Ramos (cell line): ENCODE data around the gene MET.
"Not testable (repeated sequence)": the region's sequence is repeated elsewhere in the genome, so short reads cannot be mapped to it uniquely, and the experiment has no call there.

Source experiments
- in situ Hi-C: fragments of 300-500 bp; cut with MboI; formaldehyde crosslinking; loops from one replicate; pipeline ENCODE4 v1.14.3; 2022; ENCODE audit warnings: low sequenced_read_pairs; ENCODE audit not compliant: unreplicated experiment

The MET gene

GRCh38 chr7:116741625-116742316 lies 69.8 kb downstream of the MET start:
- in situ Hi-C loops: no loop called here

DNA sequence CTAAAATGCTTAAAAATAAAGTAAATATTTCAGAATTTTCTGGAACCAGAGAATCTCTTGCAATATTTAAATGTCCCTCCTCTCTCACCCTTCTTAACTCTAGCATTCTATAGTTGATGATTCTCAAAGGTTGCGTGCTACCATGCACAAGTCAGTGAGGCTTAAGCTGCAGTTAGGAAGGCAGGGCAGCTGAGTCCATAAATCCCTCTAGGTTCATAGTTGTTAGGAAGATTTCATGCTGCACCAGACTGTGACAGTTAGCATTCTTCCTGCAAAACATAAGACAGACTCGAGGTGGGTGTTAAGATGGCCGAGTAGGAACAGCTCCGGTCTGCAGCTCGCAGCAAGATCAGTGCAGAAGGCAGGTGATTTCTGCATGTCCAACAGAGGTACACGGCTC lies 70.6 kb downstream of the MET start:
- in situ Hi-C loops: no loop called here

DNA sequence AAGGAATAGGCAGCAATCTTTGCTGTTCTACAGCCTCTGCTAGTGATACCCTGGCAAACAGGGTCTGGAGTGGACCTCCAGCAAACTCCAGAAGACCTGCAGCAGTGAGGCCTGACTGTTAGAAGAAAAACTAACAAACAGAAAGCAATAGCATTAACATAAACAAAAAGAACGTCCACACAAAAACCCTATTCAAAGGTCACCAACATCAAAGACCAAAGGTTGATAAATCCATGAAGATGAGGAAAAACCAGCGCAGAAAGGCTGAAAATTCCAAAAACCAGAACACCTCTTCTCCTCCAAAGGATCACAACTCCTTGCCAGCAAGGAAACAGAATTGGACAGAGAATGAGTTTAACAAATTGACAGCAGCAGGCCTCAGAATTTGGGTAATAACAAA lies 71.8 kb downstream of the MET start:
- in situ Hi-C loops: not testable (repeated sequence)

DNA sequence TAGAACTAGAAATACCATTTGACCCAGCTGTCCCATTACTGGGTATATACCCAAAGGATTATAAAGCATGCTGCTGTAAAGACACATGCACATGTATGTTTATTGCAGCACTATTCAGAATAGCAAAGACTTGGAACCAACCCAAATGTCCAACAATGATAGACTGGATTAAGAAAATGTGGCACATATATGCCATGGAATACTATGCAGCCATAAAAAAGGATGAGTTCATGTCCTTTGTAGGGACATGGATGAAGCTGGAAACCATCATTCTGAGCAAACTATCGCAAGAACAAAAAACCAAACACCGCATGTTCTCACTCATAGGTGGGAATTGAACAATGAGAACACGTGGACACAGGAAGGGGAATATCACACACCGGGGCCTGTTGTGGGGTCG lies 74.4 kb downstream of the MET start:
- in situ Hi-C loops: not testable (repeated sequence)

GRCh38 chr7:116751070-116751469 lies 79.1 kb downstream of the MET start:
- in situ Hi-C loops: not testable (repeated sequence)

GRCh38 chr7:116752305-116753074 lies 80.5 kb downstream of the MET start:
- in situ Hi-C loops: no loop called here

- in situ Hi-C loops: no loop called here
These were observed 81.1 kb downstream of the MET start for GRCh38 chr7:116753130-116753529.

DNA sequence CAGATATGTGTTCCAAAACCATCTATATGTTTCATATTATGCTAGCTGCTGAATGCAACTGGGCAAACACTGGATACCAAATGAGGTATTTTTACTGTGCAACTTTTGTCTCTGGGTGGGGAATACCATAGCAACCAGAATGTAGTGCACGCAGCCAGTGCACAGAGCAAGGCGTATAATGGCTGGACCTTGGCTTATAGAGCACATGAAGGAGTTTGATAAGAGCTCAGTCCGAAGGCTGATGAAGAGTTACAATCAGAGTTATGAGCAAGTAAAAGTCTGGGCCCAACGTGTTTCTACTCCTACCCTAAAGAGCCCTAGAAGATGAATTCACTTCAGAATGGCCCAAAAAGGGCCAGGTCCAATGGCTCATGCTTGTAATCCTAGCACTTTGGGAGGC lies 82.2 kb downstream of the MET start:
- in situ Hi-C loops: no loop called here

DNA sequence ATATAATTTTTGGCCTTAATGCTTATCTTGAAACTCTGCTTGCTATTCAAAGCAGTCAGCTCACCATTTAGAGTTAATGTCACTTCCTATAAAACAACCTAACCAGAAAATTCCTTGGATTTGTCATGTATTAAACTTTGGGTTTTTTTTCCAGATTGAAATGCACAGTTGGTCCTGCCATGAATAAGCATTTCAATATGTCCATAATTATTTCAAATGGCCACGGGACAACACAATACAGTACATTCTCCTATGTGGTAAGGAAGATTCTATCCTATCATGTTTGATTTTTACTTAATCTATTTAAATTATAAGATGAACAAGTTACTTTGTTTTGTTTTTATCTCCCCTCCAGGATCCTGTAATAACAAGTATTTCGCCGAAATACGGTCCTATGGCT lies 85.3 kb downstream of the MET start:
- in situ Hi-C loops: no loop called here

- in situ Hi-C loops: not testable (repeated sequence)
These were observed 87.6 kb downstream of the MET start for GRCh38 chr7:116759642-116760041.

GRCh38 chr7:116762971-116763370 lies 91.0 kb downstream of the MET start:
- in situ Hi-C loops: no loop called here

GRCh38 chr7:116763647-116764046 lies 91.7 kb downstream of the MET start:
- in situ Hi-C loops: no loop called here

DNA sequence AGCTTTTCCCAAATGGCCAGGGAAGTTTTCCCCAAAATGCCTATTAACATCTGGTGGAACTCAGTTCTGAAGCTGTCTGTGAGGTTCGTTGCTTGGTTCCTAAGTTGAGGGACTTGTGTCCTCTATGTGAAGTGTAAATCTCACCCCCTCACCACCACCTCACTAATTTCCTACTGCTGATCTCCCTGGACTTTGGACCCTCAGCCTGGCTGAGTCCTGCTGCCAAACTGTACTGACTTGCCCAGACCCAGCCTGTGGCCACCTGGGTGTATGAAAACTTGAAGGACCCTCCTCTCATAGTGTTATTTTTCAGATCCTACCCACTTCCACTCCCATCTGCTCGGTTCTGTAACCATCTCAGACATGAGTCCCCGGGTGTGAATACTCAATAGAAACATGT lies 94.9 kb downstream of the MET start:
- in situ Hi-C loops: no loop called here

- in situ Hi-C loops: no loop called here
These were observed 97.5 kb downstream of the MET start for GRCh38 chr7:116769546-116769945.

DNA sequence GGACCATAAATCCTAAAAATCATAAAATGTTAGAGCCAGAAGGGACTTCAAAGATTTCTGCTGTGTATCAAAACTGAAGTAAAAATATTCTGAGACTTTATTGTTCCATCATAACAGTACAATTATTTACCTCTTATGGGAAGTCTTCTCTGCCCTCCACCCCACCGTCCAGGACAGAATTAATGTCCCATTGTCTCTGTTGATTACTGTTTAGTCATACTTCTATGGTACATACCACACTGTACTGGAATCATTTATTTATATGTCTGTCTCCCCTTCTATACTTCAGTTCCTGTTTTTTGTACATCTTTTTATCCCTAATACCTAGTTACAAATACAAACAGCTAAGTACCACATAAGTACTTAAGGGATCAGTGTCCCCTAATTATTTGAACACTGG lies 98.9 kb downstream of the MET start:
- in situ Hi-C loops: no loop called here

DNA sequence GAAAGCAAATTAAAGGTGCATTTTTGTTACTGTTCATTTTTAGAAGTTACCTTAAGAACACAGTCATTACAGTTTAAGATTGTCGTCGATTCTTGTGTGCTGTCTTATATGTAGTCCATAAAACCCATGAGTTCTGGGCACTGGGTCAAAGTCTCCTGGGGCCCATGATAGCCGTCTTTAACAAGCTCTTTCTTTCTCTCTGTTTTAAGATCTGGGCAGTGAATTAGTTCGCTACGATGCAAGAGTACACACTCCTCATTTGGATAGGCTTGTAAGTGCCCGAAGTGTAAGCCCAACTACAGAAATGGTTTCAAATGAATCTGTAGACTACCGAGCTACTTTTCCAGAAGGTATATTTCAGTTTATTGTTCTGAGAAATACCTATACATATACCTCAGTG lies 99.6 kb downstream of the MET start:
- in situ Hi-C loops: no loop called here

- in situ Hi-C loops: no loop called here
These were observed 100.4 kb downstream of the MET start for GRCh38 chr7:116772423-116772863.

DNA sequence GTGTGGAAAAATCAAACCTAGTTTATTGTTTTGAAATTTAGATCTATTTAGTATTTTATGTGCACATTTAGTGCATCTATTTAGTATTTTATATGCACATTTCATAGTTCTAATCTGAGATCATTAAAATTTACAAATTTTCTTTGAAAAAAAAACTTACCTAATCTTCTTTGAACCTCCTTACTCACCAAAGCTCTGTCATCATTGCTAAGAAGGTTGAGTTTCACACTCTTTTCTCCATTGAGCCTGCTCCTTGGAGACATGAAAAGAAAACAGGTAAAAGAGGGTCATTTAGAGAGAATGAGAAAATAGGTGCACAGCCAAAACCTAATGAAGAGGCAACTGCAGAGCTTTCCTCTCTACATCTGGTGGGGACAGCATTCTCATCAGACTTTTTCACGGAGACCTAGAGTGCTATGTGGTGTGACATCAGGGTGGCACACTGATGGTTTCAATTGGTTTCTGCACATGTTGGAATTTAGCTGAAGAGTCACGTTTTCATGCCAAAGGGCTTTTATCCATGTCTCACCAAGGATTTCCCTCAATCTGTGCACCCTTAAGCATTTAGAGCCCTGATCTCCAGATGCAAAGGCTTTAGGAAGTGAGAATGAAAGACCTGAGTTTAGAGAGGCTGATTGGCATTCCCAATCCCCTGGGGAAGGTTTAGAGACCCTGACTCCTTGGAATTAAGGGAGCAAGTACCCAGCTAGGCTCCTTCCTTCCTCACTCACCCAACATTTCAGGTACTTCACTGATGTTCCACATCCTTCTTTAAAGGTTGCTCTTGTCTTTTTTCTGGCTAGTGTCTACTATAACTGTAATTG lies 101.1 kb downstream of the MET start:
- in situ Hi-C loops: no loop called here

DNA sequence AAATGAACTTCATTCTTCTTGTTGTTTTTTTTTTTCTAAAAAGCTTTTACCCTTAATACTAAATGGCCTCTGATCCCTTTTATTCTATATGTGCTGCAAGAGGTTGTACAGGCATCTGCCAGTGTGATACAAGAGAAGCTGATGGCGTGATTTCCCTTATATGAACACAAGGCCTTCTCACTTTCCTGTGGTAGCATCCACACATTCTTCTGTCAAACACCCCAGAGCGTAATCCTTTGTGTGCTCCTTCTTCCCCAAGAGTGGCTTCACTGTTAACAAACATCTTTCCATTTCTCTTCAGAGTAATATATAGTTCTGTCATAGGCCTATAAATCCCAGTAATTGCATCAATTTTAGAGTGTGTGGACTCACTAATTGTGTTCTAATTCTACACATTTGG lies 104.0 kb downstream of the MET start:
- in situ Hi-C loops: no loop called here

- in situ Hi-C loops: no loop called here
These were observed 104.8 kb downstream of the MET start for GRCh38 chr7:116776610-116777289.
